ENCODE results near the gene OR56A4.

DNA sequence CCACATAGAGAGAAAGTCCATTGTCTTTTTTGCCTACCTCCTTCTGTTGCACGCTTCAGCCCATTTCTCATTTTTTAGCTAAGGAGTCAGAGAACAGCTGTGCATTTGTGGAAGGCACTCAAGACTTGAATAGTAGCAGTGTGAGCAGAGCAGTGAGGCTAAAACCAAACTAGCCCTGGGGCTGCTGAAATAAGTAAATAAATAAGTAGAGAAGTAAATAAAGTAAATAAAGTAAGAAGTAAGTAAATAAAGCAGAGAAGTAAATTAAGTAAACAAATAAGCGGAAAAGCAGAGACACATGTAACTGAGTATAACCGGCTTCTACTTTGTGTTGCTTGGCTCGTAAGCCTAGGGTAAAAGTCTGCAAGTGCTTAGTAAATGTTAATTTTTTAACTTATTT, 17.5 kb downstream of the OR56A4 start:
- TF ChIP-seq, protein P1, sequence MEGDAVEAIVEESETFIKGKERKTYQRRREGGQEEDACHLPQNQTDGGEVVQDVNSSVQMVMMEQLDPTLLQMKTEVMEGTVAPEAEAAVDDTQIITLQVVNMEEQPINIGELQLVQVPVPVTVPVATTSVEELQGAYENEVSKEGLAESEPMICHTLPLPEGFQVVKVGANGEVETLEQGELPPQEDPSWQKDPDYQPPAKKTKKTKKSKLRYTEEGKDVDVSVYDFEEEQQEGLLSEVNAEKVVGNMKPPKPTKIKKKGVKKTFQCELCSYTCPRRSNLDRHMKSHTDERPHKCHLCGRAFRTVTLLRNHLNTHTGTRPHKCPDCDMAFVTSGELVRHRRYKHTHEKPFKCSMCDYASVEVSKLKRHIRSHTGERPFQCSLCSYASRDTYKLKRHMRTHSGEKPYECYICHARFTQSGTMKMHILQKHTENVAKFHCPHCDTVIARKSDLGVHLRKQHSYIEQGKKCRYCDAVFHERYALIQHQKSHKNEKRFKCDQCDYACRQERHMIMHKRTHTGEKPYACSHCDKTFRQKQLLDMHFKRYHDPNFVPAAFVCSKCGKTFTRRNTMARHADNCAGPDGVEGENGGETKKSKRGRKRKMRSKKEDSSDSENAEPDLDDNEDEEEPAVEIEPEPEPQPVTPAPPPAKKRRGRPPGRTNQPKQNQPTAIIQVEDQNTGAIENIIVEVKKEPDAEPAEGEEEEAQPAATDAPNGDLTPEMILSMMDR (conservative IDR thresholded peaks at IDR 0.05): no peak
- no peak for TF ChIP-seq EZH2 (IDR thresholded peaks at IDR 0.05; ENCODE audit: low read depth)

Data from PC-9 (cell line).